HG02642 (cell line): ENCODE measurements around the gene KHDC4.

Experiments used
- ATAC-seq: cut with Tn5 transposase; IDR thresholded peaks from one replicate; pipeline ENCODE4 v1.9.1; 2021; ENCODE audit warnings: mild to moderate bottlenecking; ENCODE audit not compliant: unreplicated experiment, poor library complexity

The KHDC4 gene

DNA sequence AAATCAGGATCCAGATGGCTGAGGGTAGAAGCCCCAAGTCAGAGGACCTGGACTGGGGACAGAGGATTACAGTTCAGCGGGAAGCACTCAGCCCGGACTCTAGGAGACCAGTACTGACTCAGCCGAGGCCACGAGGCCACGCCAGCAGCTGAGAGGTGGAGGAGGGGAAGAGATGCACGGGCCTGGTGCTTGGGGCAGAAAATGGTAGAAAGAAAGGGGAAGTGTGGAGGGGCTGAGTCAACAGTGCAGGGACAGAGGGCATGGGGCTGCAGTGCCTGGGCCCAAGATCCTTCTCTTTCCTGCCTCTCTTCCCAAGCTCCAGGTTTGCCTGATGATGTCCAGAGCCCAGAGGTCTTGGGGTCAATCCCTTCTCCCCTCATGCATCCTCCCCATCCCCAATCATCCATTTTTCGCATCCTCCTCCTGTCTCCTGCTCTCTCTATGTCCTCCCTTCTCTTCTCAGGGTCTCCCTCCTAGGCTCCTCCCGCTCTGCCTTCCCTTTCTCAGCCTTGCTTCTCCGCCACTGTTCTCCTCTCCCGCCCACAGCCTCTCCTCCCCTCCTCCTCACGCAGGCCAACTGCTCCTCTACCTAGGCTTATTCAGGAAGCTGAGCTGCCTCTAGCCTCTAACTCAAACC, 36.4 kb upstream of the KHDC4 start:
- no peak for ATAC-seq

- no peak for ATAC-seq
Measured at GRCh38 chr1:155969377-155969791, 35.2 kb upstream of the KHDC4 start.

DNA sequence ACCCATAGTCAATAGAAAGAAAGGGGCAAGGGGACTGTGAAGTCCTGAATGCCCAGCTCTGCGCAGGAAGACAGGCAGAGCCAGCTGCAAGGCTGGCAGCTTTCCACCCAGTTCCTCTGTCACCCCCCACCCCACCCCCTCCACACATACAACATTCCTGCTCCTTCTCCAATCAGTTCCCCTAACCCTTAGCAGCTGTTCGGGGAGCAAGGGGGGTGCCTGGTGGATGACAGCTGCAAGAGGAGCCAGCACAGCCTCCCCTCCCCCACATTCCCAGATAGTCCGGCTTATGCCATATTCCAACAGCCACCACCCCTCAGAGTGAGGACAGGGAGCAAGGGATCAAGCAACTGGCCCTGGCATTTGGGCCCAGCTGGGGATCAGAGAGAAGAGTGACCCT, 34.5 kb upstream of the KHDC4 start:
- no peak for ATAC-seq

- no peak for ATAC-seq
Measured at GRCh38 chr1:155968051-155968400, 33.8 kb upstream of the KHDC4 start.

- ATAC-seq: no peak
Measured at GRCh38 chr1:155967341-155968050, 33.3 kb upstream of the KHDC4 start.

DNA sequence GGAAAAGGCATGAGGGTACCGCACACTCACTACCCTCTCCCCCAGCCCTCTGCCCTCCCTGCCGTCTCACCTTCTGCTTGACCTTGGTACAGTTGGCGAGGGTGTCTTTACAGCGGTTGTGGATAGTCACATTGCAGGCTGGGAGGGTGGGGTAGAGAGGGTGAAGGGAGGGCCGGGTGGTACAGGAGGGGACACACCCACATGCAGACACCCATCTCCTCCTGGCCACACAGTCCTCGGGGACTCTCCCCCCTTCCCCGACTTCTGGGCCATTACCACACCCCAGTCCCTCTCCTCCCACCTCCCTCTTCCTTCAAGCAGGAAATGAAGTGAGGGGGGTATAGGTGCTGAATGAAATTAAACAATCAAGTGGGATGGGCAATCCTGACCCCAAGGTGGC, 32.5 kb upstream of the KHDC4 start:
- no peak for ATAC-seq

GRCh38 chr1:155966135-155966534, 31.9 kb upstream of the KHDC4 start:
- ATAC-seq: no peak

DNA sequence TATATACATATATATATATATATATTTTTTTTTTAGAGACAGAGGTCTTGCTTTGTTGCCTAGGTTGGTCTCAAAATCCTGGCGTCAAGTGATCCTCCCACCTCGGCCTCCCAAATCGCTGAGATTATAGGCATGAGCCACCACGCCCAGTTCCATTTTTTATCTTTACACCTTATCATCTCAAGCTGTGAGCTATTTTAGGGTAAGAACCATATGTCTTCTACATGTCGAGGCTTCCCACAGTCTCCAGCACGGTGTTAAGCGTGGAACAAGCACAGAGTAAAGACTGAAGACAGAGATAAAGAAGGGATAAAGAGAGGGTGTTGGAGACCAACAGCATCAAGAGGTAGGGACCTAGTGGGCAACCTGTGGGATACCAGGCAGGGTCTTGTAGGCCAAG, 30.0 kb upstream of the KHDC4 start:
- no peak for ATAC-seq

- no peak for ATAC-seq
Measured at GRCh38 chr1:155962599-155963211, 28.5 kb upstream of the KHDC4 start.

GRCh38 chr1:155961937-155962336, 27.7 kb upstream of the KHDC4 start:
- no peak for ATAC-seq

DNA sequence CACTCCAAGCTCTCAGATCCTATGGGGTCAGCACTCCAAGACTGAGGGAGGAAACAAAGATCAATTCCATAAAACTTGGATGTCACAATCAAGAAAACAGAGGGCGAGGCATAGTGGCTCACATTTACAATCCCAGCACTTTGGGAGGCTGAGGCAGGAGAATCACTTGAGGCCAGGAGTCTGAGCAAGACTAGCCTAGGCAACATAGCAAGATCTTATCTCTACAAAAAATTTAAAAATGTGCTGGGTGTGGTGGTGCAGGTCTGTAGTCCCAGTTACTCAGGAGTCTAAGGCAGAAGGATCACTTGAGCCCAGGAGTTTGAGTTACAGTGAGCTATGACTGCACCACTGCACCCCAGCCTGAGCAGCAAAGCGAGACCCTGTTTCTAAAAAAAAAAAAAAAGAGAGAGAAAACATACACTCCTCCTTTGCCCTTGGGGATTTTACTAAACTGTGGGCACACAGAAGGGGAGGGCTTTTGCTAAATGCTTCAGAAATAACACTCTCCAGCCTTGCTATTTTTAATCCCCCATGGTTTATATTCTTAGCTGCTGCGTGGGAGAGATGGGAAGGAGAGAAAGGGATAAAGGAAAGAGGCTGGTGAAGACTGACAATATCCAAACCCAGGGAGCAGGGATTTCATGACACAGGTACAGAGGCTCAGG, 26.0 kb upstream of the KHDC4 start:
- ATAC-seq: no peak

- ATAC-seq: no peak
Measured at GRCh38 chr1:155957411-155957915, 23.2 kb upstream of the KHDC4 start.

GRCh38 chr1:155954645-155955044, 20.4 kb upstream of the KHDC4 start:
- no peak for ATAC-seq

GRCh38 chr1:155952505-155952890, 18.3 kb upstream of the KHDC4 start:
- ATAC-seq: no peak

GRCh38 chr1:155951753-155952504, 17.7 kb upstream of the KHDC4 start:
- ATAC-seq: no peak

GRCh38 chr1:155950829-155951228, 16.6 kb upstream of the KHDC4 start:
- ATAC-seq: no peak

DNA sequence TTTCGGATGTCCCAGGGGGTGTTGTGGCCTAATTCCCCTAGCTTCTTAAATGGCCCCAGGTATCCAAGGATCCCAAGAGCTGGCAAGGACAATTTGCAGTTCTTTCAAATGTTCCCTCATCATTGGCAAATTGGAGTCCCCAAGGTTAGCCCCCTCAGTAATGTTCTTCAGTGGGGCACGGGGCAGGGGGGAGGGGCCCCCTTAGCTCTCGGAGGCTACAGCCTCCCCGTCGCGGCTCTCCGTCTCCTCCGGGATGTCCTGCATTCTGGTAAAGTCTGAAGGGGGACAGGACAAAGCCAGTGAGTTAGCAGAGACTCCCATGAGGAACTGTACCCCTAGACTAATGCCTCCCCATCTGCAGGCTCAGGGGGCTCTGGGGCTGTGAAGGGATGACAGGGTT, 13.5 kb upstream of the KHDC4 start:
- ATAC-seq: no peak

GRCh38 chr1:155947292-155947691, 13.1 kb upstream of the KHDC4 start:
- no peak for ATAC-seq

GRCh38 chr1:155946633-155947219, 12.5 kb upstream of the KHDC4 start:
- ATAC-seq: no peak

DNA sequence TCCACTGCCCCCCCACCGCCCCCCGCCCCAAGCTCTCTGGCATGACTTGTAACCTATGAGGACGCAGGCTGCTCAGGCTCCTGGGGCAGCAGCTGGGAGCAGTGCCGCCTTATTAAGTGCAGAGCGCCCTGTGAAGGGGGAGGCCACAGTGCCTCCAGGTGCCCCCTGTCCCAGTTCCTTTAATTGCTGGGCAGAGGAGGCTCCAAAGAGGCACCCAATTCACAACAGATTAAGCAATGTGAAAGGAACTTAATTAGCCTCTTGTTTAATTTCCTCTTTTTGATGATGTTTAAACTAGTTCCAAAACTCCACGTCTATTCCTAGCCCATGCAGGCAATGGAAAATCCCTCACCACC, 10.2 kb upstream of the KHDC4 start:
- no peak for ATAC-seq
